B cell (primary cell): ENCODE measurements around the gene PBXIP1.

Experiments
- EZH2 ChIP-seq: IDR thresholded peaks from 2 replicates; pipeline ENCODE4 v1.6.1; 2012; ENCODE audit warnings: borderline replicate concordance, low read depth, mild to moderate bottlenecking, moderate library complexity, low read length; ENCODE audit not compliant: insufficient read depth, poor library complexity, severe bottlenecking
- TF ChIP-seq, protein P1 (sequence below): fragments of 200-600 bp; IDR thresholded peaks from one replicate; pipeline ENCODE4 v1.8.0; 2022; ENCODE audit warnings: antibody characterized with exemption, mild to moderate bottlenecking

DNA sequence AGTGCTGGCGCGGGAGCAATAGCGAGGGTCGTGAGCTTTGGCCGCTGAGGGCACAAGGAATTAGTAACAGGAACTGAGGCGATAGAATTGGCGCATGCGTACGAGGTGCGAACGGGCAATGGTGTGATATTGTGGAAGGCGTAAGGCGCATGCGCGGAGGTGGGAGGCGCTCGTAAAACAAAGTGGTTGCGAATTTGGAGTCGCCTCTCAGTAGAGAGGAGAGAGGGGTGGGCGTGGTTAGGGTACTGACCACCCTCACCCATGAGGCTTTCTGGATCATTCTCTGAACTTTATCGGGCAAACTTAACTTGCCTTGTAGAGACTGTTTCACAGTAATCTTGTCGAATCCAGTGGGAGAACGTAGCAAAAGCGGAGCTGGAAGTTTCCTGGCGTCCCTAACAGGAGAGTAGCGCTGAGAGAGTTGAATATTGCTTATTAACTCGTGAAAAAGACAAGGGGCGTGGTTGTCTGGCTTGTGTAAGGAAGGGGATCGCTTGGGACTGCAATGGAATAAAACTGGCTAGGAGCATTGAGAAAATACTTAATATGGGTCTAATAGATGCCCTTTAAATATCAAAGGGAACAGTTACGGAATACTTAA, 19.0 kb upstream of the PBXIP1 start:
- TF ChIP-seq, protein P1, sequence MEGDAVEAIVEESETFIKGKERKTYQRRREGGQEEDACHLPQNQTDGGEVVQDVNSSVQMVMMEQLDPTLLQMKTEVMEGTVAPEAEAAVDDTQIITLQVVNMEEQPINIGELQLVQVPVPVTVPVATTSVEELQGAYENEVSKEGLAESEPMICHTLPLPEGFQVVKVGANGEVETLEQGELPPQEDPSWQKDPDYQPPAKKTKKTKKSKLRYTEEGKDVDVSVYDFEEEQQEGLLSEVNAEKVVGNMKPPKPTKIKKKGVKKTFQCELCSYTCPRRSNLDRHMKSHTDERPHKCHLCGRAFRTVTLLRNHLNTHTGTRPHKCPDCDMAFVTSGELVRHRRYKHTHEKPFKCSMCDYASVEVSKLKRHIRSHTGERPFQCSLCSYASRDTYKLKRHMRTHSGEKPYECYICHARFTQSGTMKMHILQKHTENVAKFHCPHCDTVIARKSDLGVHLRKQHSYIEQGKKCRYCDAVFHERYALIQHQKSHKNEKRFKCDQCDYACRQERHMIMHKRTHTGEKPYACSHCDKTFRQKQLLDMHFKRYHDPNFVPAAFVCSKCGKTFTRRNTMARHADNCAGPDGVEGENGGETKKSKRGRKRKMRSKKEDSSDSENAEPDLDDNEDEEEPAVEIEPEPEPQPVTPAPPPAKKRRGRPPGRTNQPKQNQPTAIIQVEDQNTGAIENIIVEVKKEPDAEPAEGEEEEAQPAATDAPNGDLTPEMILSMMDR = no peak
- TF ChIP-seq EZH2 = no peak
